ENCODE results near the gene RUNX1. TPM values are rescaled to one million over a fixed set of nuclear protein-coding genes. Genes with fewer than 3 reads are reported as not detected.
A peak's percentile ranks its signal among the peaks of the same experiment; 100 is the strongest.
"Not testable (repeated sequence)": the region's sequence is repeated elsewhere in the genome, so short reads cannot be mapped to it uniquely, and the experiment has no call there.

Gene RUNX1
- total RNA-seq, 6 experiments from 2014 or later, result 2.9 to 18.3 (median 4.3) TPM

DNA sequence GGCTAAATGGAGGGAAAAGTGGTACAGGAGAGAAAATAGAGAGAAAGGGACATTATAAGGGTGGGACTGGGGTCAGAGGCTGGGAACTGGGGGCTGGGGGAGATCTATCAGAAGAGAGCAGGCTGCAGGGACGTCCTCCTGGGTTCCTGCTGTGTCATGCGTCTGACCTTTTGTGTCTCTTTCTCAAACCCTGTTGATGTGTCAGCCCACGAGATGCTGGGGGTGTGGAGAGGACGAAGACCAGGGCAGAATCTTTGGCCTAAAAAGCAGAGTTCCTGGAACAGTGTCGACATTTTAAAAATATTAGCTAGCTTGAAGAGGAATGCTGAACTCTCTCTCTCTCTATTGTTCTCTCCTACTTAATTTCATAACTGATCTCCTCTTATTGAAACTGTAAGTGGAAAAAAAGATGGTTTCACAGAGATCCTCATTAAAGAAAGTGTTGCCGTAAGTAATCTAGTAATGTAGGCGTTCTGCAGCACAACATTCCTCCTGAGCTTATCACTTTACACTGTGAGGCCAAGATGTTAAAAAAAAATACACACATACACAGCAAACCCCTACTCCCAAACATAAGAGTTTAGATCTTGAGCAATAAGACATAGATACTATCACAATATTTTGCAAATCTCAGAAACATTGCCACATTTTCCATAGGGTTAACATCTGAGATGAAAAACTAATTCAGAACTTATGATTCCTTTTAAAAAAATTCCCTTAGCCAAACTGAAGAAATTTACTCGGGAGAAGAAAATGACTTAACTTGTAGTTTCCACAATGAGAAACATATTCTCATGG lies 52.6 kb downstream of the RUNX1 start:
- no peaks in the 10 kb centered on the region for H3K9me3 ChIP-seq
- TF ChIP-seq POLR2A (IDR thresholded peaks at IDR 0.05), result no peak
- TF ChIP-seq CTCF (IDR thresholded peaks at IDR 0.05), result no peak
- intact Hi-C loops (cut with DNase I), result no loop called here
- no peaks in the 10 kb centered on the region for H3K27me3 ChIP-seq
- H3K27ac ChIP-seq, result no peak overlapping the region
- DNase-seq (no peak), ATAC-seq (peak in 1 of 4 donors; percentile 19)
- no peak overlapping the region for H3K4me3 ChIP-seq
- H3K36me3 ChIP-seq, result no peaks in the 10 kb centered on the region
- H3K4me1 ChIP-seq, result peaks cover 0 to 7% (median 0%) of the 10 kb centered on the region in 4 donors
- 51% methylated on average over 7 of the region's 8 CpGs for WGBS (ENCODE audit: insufficient coverage, low coverage, low lambda C conversion rate, missing lambda C conversion rate)

DNA sequence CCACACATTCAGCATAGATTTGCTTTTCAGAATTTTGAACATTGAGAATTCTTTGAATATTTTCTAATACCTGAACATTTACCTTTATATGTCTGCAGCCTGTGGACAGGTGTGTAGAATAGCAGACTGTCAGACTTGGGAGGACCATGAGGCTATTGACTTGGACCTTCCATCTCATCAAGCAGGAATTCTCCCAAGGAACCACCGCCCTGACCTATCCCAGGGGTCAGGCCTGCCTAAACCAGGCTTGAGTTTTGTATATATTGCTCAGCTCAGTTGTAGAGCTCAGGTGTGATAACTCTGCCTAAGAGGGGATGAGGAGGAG lies 53.2 kb downstream of the RUNX1 start:
- Histone ChIP-seq H3K4me3 (no peak overlapping the region), H3K36me3 (no peaks in the 10 kb centered on the region), H3K27me3 (no peaks in the 10 kb centered on the region), H3K27ac (no peak overlapping the region), H3K4me1 (peaks cover 0 to 7% (median 0%) of the 10 kb centered on the region in 4 donors), H3K9me3 (no peaks in the 10 kb centered on the region)
- TF ChIP-seq CTCF (IDR thresholded peaks at IDR 0.05) (no peak), POLR2A (IDR thresholded peaks at IDR 0.05) (no peak)
- ATAC-seq (no peak), DNase-seq (no peak)
- WGBS (ENCODE audit: insufficient coverage, low coverage, low lambda C conversion rate, missing lambda C conversion rate), result 91% methylated on average over 1 of the region's 1 CpG
- intact Hi-C loops (cut with DNase I), result no loop called here

DNA sequence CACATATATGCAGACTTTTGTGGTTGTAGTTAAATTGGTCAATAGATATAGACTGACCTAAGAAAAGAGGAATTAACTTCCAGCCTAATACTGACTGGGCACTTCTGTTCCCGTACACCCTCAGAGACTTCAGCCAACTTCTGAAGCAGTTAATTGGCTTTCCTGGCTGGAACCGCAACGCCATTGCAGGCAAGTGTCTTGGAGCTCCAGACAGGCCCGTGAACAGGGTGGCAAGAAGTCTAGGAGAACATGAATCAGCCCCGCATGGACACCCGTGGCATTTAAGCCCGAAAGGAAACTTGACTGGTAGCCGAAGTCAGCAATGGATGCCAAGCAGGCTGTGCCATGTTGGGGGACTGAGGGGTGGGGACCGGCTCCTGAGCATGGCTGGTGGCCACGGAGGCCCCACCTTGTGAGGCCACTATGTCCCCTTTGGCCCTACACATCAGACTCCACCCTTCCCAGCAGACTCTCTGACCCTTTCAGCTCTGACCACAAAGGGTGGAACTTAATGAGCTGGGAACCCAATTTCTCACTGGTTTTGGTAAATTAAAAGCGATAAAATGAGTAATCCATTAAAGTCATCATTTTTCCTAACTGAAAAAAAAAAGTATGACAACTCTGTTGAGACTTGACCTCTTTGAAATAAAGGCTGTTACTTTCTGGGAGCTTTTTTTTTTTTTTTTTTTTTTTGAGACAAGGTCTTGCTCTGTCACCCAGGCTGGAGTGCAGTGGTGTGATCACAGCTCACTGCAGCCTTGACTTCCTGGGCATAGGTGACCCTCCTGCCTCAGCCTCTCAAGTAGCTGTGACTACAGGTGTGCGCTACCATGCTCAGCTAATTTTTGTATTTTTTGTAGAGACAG lies 54.1 kb downstream of the RUNX1 start:
- Histone ChIP-seq H3K36me3 (no peaks in the 10 kb centered on the region), H3K4me1 (peaks cover 0 to 7% (median 0%) of the 10 kb centered on the region in 4 donors), H3K4me3 (no peak overlapping the region), H3K27me3 (no peaks in the 10 kb centered on the region), H3K9me3 (no peaks in the 10 kb centered on the region), H3K27ac (no peak overlapping the region)
- WGBS (ENCODE audit: insufficient coverage, low coverage, low lambda C conversion rate, missing lambda C conversion rate), result 82% methylated on average over 10 of the region's 12 CpGs
- DNase-seq (no peak), ATAC-seq (peak in 1 of 4 donors; percentile 27)
- TF ChIP-seq CTCF (IDR thresholded peaks at IDR 0.05), result no peak
- TF ChIP-seq POLR2A (IDR thresholded peaks at IDR 0.05), result no peak
- intact Hi-C loops (cut with DNase I), result no loop called here

GRCh38 chr21:34993521-34993921 lies 55.6 kb downstream of the RUNX1 start:
- ATAC-seq; H3K36me3 ChIP-seq; H3K4me1 ChIP-seq; H3K4me3 ChIP-seq; intact Hi-C loops (cut with DNase I); H3K9me3 ChIP-seq; H3K27me3 ChIP-seq; H3K27ac ChIP-seq; DNase-seq: not testable (repeated sequence)
- WGBS (ENCODE audit: insufficient coverage, low coverage, low lambda C conversion rate, missing lambda C conversion rate), result 41% methylated on average over 2 of the region's 3 CpGs

Measured in right lobe of liver (tissue), 6 donors.